IMR-90 (cell line): ENCODE data around the gene MRC1.

Experiments used
- CHD1 ChIP-seq: IDR thresholded peaks from 2 replicates; pipeline ENCODE4 v1.6.1; 2012; ENCODE audit warnings: low read depth, low read length, improper control_type of control experiment
- MAFK ChIP-seq: IDR thresholded peaks from 2 replicates; pipeline ENCODE4 v1.6.1; 2012; ENCODE audit warnings: low read depth, low read length, improper control_type of control experiment
- MXI1 ChIP-seq: IDR thresholded peaks from 2 replicates; pipeline ENCODE4 v1.6.1; 2012; ENCODE audit warnings: low read depth, mild to moderate bottlenecking, low read length, moderate library complexity, borderline replicate concordance
- NFE2L2 ChIP-seq: fragments of 150-350 bp; IDR thresholded peaks from 2 replicates; pipeline ENCODE4 v1.6.1; 2016; ENCODE audit warnings: low read depth, mild to moderate bottlenecking, low read length
- POLR2A ChIP-seq: IDR thresholded peaks from 2 replicates; pipeline ENCODE4 v1.6.1; 2012; ENCODE audit warnings: mild to moderate bottlenecking, low read depth, low read length
- RFX5 ChIP-seq: IDR thresholded peaks from 2 replicates; pipeline ENCODE4 v1.8.0; 2012; ENCODE audit warnings: low read depth, mild to moderate bottlenecking, low read length, moderate library complexity
- SMC3 ChIP-seq: fragments of 150-350 bp; IDR thresholded peaks from 2 replicates; pipeline ENCODE4 v1.6.1; 2016; ENCODE audit warnings: low read depth, mild to moderate bottlenecking, antibody characterized with exemption, low read length, moderate library complexity
- TF ChIP-seq, protein P1 (sequence below): conservative IDR thresholded peaks from 2 replicates; pipeline ENCODE4 v1.5.1; 2012; ENCODE audit warnings: mild to moderate bottlenecking, low read depth, low read length, improper control_type of control experiment

GRCh38 chr10:17768957-17769356 is 40.2 kb upstream of the MRC1 start:
- TF ChIP-seq, protein P1, sequence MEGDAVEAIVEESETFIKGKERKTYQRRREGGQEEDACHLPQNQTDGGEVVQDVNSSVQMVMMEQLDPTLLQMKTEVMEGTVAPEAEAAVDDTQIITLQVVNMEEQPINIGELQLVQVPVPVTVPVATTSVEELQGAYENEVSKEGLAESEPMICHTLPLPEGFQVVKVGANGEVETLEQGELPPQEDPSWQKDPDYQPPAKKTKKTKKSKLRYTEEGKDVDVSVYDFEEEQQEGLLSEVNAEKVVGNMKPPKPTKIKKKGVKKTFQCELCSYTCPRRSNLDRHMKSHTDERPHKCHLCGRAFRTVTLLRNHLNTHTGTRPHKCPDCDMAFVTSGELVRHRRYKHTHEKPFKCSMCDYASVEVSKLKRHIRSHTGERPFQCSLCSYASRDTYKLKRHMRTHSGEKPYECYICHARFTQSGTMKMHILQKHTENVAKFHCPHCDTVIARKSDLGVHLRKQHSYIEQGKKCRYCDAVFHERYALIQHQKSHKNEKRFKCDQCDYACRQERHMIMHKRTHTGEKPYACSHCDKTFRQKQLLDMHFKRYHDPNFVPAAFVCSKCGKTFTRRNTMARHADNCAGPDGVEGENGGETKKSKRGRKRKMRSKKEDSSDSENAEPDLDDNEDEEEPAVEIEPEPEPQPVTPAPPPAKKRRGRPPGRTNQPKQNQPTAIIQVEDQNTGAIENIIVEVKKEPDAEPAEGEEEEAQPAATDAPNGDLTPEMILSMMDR, result no peak
- TF ChIP-seq SMC3 (no peak), NFE2L2 (no peak), POLR2A (no peak), CHD1 (no peak), MAFK (no peak), RFX5 (no peak), MXI1 (no peak)
